HepG2 (cell line): Measurements from ENCODE around the gene CAMSAP3. TPM values are rescaled to one million over a fixed set of nuclear protein-coding genes. Genes with fewer than 3 reads are reported as not detected.

Experiments
- ATF2 ChIP-seq: sonication (generic); formaldehyde crosslinking; IDR thresholded peaks from 2 replicates; pipeline ENCODE4 v1.4.0; 2020; ENCODE audit warnings: missing genetic modification reagents
- ATM ChIP-seq: fragments of 450-650 bp; IDR thresholded peaks from 2 replicates; pipeline ENCODE4 v1.7.1; 2017; ENCODE audit warnings: mild to moderate bottlenecking, borderline replicate concordance
- CTCF ChIP-seq: sonication (generic); formaldehyde crosslinking; IDR thresholded peaks from 2 replicates; pipeline ENCODE4 v1.5.0; 2020; ENCODE audit warnings: mild to moderate bottlenecking, missing genetic modification reagents, moderate library complexity
- GTF2F1 ChIP-seq: fragments of 150-350 bp; IDR thresholded peaks from 2 replicates; pipeline ENCODE4 v1.6.1; 2014; ENCODE audit warnings: low read length
- HDAC2 ChIP-seq: sonication (generic); formaldehyde crosslinking; IDR thresholded peaks from 2 replicates; pipeline ENCODE4 v1.4.0; 2020; ENCODE audit warnings: missing genetic modification reagents
- KDM5A ChIP-seq: fragments of 200-600 bp; sonication (generic); IDR thresholded peaks from 2 replicates; pipeline ENCODE4 v1.7.0; 2018; ENCODE audit warnings: antibody characterized with exemption, mild to moderate bottlenecking, low read length, borderline replicate concordance
- MBD4 ChIP-seq: IDR thresholded peaks from 2 replicates; pipeline ENCODE4 v1.6.1; 2012; ENCODE audit warnings: low read length, inconsistent platforms, borderline replicate concordance
- NR2F2 ChIP-seq: IDR thresholded peaks from 2 replicates; pipeline ENCODE4 v1.6.1; 2012; ENCODE audit warnings: low read depth, inconsistent platforms, borderline replicate concordance
- NR2F6 ChIP-seq, 2 experiments: IDR thresholded peaks; 2 replicates each; pipeline ENCODE4 v1.6.1; 2016; ENCODE audit warnings: antibody characterized with exemption in 1 of 2, mild to moderate bottlenecking in 1 of 2
- PHF8 ChIP-seq: sonication (generic); formaldehyde crosslinking; IDR thresholded peaks from 2 replicates; pipeline ENCODE4 v1.5.0; 2020; ENCODE audit warnings: missing genetic modification reagents
- PITX1 ChIP-seq: sonication (generic); formaldehyde crosslinking; IDR thresholded peaks from 2 replicates; pipeline ENCODE4 v1.5.1; 2020; ENCODE audit warnings: mild to moderate bottlenecking, missing genetic modification reagents
- PRDM4 ChIP-seq: sonication (generic); formaldehyde crosslinking; IDR thresholded peaks from 2 replicates; pipeline ENCODE4 v1.9.0; 2021; ENCODE audit warnings: missing genetic modification reagents, borderline replicate concordance
- PREB ChIP-seq: sonication (generic); formaldehyde crosslinking; IDR thresholded peaks from 2 replicates; pipeline ENCODE4 v1.4.0; 2020; ENCODE audit warnings: missing genetic modification reagents
- SRSF4 ChIP-seq: fragments of 200-400 bp; formaldehyde crosslinking; IDR thresholded peaks from one replicate; pipeline ENCODE4 v1.6.1; 2018; ENCODE audit warnings: mild to moderate bottlenecking, low read depth, low read length, moderate library complexity; ENCODE audit not compliant: poor library complexity, severe bottlenecking
- TEAD3 ChIP-seq: optimal IDR thresholded peaks from 2 replicates; pipeline ENCODE3; 2016; ENCODE audit warnings: borderline replicate concordance
- ZFP62 ChIP-seq: sonication (generic); formaldehyde crosslinking; IDR thresholded peaks from 2 replicates; pipeline ENCODE4 v1.4.0; 2020; ENCODE audit warnings: missing genetic modification reagents
- ZNF441 ChIP-seq: sonication (generic); formaldehyde crosslinking; IDR thresholded peaks from 2 replicates; pipeline ENCODE4 v1.7.0; 2021; ENCODE audit warnings: missing genetic modification reagents, borderline replicate concordance
- ZNF501 ChIP-seq: sonication (generic); formaldehyde crosslinking; IDR thresholded peaks from 2 replicates; pipeline ENCODE4 v1.5.1; 2020; ENCODE audit warnings: mild to moderate bottlenecking, moderate library complexity, missing genetic modification reagents
- ZNF614 ChIP-seq: IDR thresholded peaks from 2 replicates; pipeline ENCODE4 v1.6.1; 2018; ENCODE audit warnings: missing biosample characterization, missing genetic modification reagents, inconsistent platforms, borderline replicate concordance
- ZNF850 ChIP-seq: sonication (generic); formaldehyde crosslinking; conservative IDR thresholded peaks from 2 replicates; pipeline ENCODE4 v1.9.0; 2021; ENCODE audit warnings: mild to moderate bottlenecking, missing genetic modification reagents
- polyA plus RNA-seq, 8 experiments: library from polyadenylated mRNA; depleted of rRNA in 3 of 8; stranded (reverse) in 7 of 8; unstranded in 1 of 8; fragments of >200 nt; fragmentation: Illumina TruSeq in 4 of 8; extraction: Trizol in 4 of 8; gene quantifications; 2 replicates each; pipeline versions ENCODE4 v1.2.1 to v1.2.3, GENCODE V29; 2011 to 2016; ENCODE audit warnings: low read depth in 4 of 8, missing spikeins in 1 of 8, mixed read lengths in 1 of 8; ENCODE audit not compliant: insufficient read depth in 1 of 8
- total RNA-seq, 5 experiments: library from RNA; depleted of rRNA; stranded (reverse); fragments of >200 nt; fragmentation: Illumina TruSeq; extraction: Trizol; gene quantifications; 2 replicates each; pipeline ENCODE4 v1.2.3, GENCODE V29; 2016; ENCODE audit warnings: low read depth in 1 of 5
- TF ChIP-seq, protein P1 (sequence below): IDR thresholded peaks from 2 replicates; pipeline ENCODE4 v1.6.1; 2016; ENCODE audit warnings: low read depth, borderline replicate concordance

CAMSAP3 gene
- total and polyA plus RNA-seq, 2 of the 13 experiments (the other 11 are each of a cell fraction or from before 2014, with no cell fraction given) = 10.8 to 11.8 TPM

DNA sequence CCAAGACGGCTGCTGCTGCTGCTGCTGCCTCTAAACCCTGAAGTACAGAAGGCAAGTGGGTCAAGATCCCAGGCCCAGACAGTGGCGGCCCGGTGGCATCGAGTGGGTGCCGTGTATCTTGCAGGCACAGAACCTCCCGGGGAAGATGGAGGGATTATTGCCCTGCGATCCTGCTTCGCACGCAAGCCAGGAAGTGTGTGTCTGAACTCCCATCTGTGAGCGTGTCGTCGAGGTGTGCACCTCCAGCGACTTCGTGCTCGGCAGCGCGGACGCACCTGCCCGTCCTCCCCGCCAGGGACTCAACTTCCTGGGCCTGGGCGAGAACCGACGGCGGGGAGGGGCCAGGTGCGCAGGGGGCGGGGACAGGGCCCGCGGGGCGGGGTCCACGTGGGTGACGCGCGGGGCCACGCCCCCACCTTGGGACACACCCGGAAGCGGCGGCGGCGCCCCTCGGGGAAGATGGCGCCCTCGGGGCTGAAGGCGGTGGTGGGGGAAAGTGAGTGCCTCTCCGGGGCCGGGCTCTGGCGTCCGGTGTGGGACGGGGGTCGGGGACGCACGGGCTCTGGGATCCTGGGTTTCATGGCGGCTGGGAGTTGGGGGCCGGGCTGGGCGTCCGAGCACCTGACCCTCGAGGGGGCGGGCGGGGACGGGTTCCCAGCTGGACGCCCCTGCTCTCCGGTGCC is 41.2 kb downstream of the CAMSAP3 start, which contains the start of gene STXBP2 (continued):
- TF ChIP-seq ZNF850 (CRISPR knock-in tag) = 0 out of 2 replicates have a peak, but pooled peaks have one; percentile 39
- TF ChIP-seq PRDM4 (CRISPR knock-in tag) = no peak
- no peak for TF ChIP-seq SRSF4
- TF ChIP-seq, protein P1, sequence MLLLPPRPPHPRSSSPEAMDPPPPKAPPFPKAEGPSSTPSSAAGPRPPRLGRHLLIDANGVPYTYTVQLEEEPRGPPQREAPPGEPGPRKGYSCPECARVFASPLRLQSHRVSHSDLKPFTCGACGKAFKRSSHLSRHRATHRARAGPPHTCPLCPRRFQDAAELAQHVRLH (CRISPR knock-in tag) = no peak
- TF ChIP-seq PHF8 (CRISPR knock-in tag) = peak; percentile 74
- 0 out of 2 replicates have a peak, but pooled peaks have one; percentile 20 for TF ChIP-seq PREB (CRISPR knock-in tag)
- TF ChIP-seq KDM5A = no peak; the same call in 1 of the 2 replicates
- TF ChIP-seq ZNF614 (CRISPR knock-in tag) = no peak
- no peak for TF ChIP-seq ATM
- no peak for TF ChIP-seq MBD4
- no peak for TF ChIP-seq CTCF
- no peak; the same call in 1 of the 2 replicates for TF ChIP-seq ZNF441 (CRISPR knock-in tag)
- TF ChIP-seq ZNF501 (CRISPR knock-in tag) = 0 out of 2 replicates have a peak, but pooled peaks have one; percentile 55
- TF ChIP-seq ZFP62 (CRISPR knock-in tag) = no peak
- TF ChIP-seq NR2F6 (IDR thresholded peaks at IDR 0.05) = no peak
- no peak for TF ChIP-seq NR2F6 (CRISPR knock-in tag; IDR thresholded peaks at IDR 0.05)
- no peak for TF ChIP-seq NR2F2
- no peak for TF ChIP-seq PITX1
- no peak for TF ChIP-seq GTF2F1
- TF ChIP-seq ATF2 (CRISPR knock-in tag) = no peak
- peak; percentile 19 for TF ChIP-seq TEAD3
- peak; percentile 17; the same call in 1 of the 2 replicates for TF ChIP-seq HDAC2 (CRISPR knock-in tag)
